Parathyroid adenoma (tissue), 2 donors: Measurements from ENCODE around the gene SIGLEC7.
A peak's percentile ranks its signal among the peaks of the same experiment; 100 is the strongest.

Experiments used
- H2AFZ ChIP-seq: fragments of 300-600 bp; sonication (generic); one replicate; pipeline ENCODE4 v1.7.0; 2017; ENCODE audit warnings: antibody characterized with exemption, mild to moderate bottlenecking
- H3K27ac ChIP-seq: fragments of 300-600 bp; sonication (generic); one replicate; pipeline ENCODE4 v1.7.0; 2017
- H3K27me3 ChIP-seq: fragments of 300-600 bp; sonication (generic); one replicate; pipeline ENCODE4 v1.7.0; 2017; ENCODE audit warnings: low read length; ENCODE audit not compliant: control insufficient read depth, insufficient read depth
- H3K36me3 ChIP-seq: fragments of 300-600 bp; sonication (generic); one replicate; pipeline ENCODE4 v1.7.0; 2017; ENCODE audit warnings: low read length; ENCODE audit not compliant: control insufficient read depth, insufficient read depth
- H3K4me1 ChIP-seq: fragments of 300-600 bp; sonication (generic); one replicate; pipeline ENCODE4 v1.7.0; 2017; ENCODE audit warnings: control low read depth
- H3K4me2 ChIP-seq: fragments of 300-600 bp; sonication (generic); one replicate; pipeline ENCODE4 v1.7.0; 2017; ENCODE audit warnings: low read length
- H3K4me3 ChIP-seq: fragments of 300-600 bp; sonication (generic); one replicate; pipeline ENCODE4 v1.7.0; 2017; ENCODE audit warnings: low read depth, low read length
- H3K79me2 ChIP-seq: fragments of 300-600 bp; sonication (generic); one replicate; pipeline ENCODE4 v1.7.0; 2017; ENCODE audit warnings: control low read depth
- H3K9ac ChIP-seq: fragments of 300-600 bp; sonication (generic); one replicate; pipeline ENCODE4 v1.7.0; 2017; ENCODE audit warnings: mild to moderate bottlenecking
- H3K9me3 ChIP-seq: fragments of 300-600 bp; sonication (generic); one replicate; pipeline ENCODE4 v1.7.0; 2017; ENCODE audit warnings: low read length; ENCODE audit not compliant: control insufficient read depth
- CTCF ChIP-seq: fragments of 300-600 bp; sonication (generic); IDR thresholded peaks from one replicate; pipeline ENCODE4 v1.7.0; 2017; ENCODE audit warnings: antibody characterized with exemption, mild to moderate bottlenecking
- donor health status: primary hyperparathyroidism.

SIGLEC7 gene

DNA sequence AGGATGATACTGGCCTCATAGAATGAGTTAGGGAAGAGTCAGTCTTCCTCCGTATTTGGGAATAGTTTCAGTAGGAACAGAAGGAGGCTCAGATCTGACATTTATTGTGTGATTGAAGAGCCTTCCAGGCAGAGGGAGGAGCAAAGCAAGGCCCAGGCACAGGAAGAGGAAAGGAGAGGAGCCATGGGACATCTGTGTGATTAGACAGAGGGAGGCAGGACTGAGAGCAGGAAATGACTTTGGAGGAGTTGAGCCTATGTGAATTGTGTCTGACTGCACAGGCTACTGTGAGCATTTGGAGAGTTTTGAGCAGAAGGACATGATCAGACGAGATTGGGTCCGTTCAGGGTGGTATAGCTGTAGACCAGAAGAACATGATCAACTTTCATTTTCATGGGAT, 8.5 kb downstream of the SIGLEC7 start:
- no peak overlapping the region for H3K4me3 ChIP-seq
- TF ChIP-seq CTCF = no peak
- H2AFZ ChIP-seq = no peak overlapping the region
- no peaks in the 10 kb centered on the region for H3K36me3 ChIP-seq
- H3K27ac ChIP-seq = no peak overlapping the region
- no peaks in the 10 kb centered on the region for H3K27me3 ChIP-seq
- no peaks in the 10 kb centered on the region for H3K79me2 ChIP-seq
- no peak overlapping the region for H3K4me2 ChIP-seq
- H3K4me1 ChIP-seq = peaks cover 6% of the 10 kb centered on the region
- H3K9ac ChIP-seq = no peak overlapping the region
- no peaks in the 10 kb centered on the region for H3K9me3 ChIP-seq

DNA sequence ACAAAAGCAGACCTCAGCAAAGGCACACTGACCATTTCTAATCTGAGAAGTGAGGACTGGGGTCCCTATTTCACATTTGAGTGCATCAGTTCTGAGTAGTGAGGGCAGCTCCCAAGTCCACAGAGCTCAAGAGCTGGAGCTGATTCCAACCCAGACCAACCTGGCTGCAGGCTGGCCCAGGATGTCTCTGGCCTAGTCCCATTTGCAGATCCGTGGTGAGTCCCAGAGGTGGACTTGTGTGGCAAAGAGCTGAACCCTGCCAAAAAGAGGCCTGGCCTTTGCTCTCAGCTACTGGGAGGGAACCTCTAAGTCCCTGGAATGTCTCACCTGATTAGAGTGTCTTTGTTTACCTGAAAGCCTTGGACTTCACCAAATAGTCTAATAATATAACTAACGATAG, 14.6 kb downstream of the SIGLEC7 start:
- no peaks in the 10 kb centered on the region for H3K36me3 ChIP-seq
- H3K79me2 ChIP-seq = no peaks in the 10 kb centered on the region
- H3K27ac ChIP-seq = no peak overlapping the region
- no peak overlapping the region for H3K9ac ChIP-seq
- no peaks in the 10 kb centered on the region for H3K27me3 ChIP-seq
- H2AFZ ChIP-seq = no peak overlapping the region
- H3K9me3 ChIP-seq = no peaks in the 10 kb centered on the region
- H3K4me2 ChIP-seq = no peak overlapping the region
- H3K4me1 ChIP-seq = no peaks in the 10 kb centered on the region
- no peak for TF ChIP-seq CTCF
- no peak overlapping the region for H3K4me3 ChIP-seq

DNA sequence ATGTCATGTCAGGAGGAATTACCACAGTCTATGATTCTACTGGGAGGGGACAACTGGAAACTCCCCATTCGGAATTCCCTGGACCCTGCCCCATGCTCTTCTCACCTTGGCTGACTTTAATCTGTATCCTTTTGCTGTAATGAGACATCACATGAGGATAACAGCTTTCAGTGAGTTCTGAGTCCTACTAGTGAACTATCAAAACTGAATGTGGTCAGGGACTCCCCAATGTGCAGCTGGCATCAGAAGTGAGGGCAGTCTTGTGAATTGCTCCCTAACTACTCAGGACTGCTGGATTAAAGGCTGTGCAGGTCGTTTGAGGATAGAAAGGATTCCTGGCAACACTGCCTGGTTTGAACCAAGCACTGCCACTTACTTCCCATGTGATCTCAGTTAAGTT, 15.2 kb downstream of the SIGLEC7 start:
- no peaks in the 10 kb centered on the region for H3K4me1 ChIP-seq
- no peaks in the 10 kb centered on the region for H3K27me3 ChIP-seq
- H2AFZ ChIP-seq = no peak overlapping the region
- H3K27ac ChIP-seq = no peak overlapping the region
- no peak overlapping the region for H3K4me2 ChIP-seq
- no peak for TF ChIP-seq CTCF
- H3K36me3 ChIP-seq = no peaks in the 10 kb centered on the region
- H3K9ac ChIP-seq = no peak overlapping the region
- H3K9me3 ChIP-seq = no peaks in the 10 kb centered on the region
- H3K4me3 ChIP-seq = no peak overlapping the region
- H3K79me2 ChIP-seq = no peaks in the 10 kb centered on the region

GRCh38 chr19:51158474-51159129, 16.5 kb downstream of the SIGLEC7 start:
- Histone ChIP-seq H3K9me3 (no peaks in the 10 kb centered on the region), H3K4me3 (no peak overlapping the region), H3K27ac (no peak overlapping the region), H3K36me3 (no peaks in the 10 kb centered on the region), H3K9ac (no peak overlapping the region), H3K79me2 (no peaks in the 10 kb centered on the region), H2AFZ (peak overlapping the region; percentile 33), H3K4me2 (no peak overlapping the region), H3K27me3 (no peaks in the 10 kb centered on the region), H3K4me1 (no peaks in the 10 kb centered on the region)
- peak; percentile 75 for TF ChIP-seq CTCF

- no peak for TF ChIP-seq CTCF
- no peaks in the 10 kb centered on the region for H3K36me3 ChIP-seq
- no peaks in the 10 kb centered on the region for H3K9me3 ChIP-seq
- no peak overlapping the region for H3K4me3 ChIP-seq
- no peaks in the 10 kb centered on the region for H3K4me1 ChIP-seq
- no peak overlapping the region for H3K9ac ChIP-seq
- H3K27ac ChIP-seq = no peak overlapping the region
- H3K79me2 ChIP-seq = no peaks in the 10 kb centered on the region
- no peaks in the 10 kb centered on the region for H3K27me3 ChIP-seq
- H3K4me2 ChIP-seq = no peak overlapping the region
- no peak overlapping the region for H2AFZ ChIP-seq
Measured at GRCh38 chr19:51159656-51160055, 17.6 kb downstream of the SIGLEC7 start.
